Measurements from ENCODE around the gene MRM1.

Gene MRM1

GRCh38 chr17:36632916-36633771, 31.8 kb downstream of the MRM1 start:
- no peak for DNase-seq

DNA sequence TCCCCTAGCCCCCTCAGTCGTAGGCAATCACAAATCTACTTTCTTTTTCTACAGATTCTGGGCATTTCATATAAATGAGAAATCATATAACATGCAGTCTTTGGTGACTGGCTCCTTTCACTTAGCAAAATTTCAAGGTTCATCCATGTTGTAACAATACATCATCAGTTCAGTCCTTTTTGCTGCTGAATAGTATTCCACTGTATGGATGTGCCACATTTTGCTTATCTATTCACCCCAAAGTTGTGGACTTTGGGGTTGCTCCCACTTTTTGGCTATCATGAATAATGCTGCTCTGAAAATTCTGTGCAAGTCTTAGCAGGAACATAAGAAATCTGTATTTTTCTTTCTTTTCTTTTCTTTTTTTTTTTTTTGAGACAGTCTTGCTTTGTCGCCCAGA, 39.0 kb downstream of the MRM1 start:
- no peak for DNase-seq

- DNase-seq: no peak
Measured at GRCh38 chr17:36640836-36641235, 39.5 kb downstream of the MRM1 start.

GRCh38 chr17:36641331-36641876, 40.0 kb downstream of the MRM1 start:
- no peak for DNase-seq

GRCh38 chr17:36641877-36642845, 40.8 kb downstream of the MRM1 start:
- no peak for DNase-seq

DNA sequence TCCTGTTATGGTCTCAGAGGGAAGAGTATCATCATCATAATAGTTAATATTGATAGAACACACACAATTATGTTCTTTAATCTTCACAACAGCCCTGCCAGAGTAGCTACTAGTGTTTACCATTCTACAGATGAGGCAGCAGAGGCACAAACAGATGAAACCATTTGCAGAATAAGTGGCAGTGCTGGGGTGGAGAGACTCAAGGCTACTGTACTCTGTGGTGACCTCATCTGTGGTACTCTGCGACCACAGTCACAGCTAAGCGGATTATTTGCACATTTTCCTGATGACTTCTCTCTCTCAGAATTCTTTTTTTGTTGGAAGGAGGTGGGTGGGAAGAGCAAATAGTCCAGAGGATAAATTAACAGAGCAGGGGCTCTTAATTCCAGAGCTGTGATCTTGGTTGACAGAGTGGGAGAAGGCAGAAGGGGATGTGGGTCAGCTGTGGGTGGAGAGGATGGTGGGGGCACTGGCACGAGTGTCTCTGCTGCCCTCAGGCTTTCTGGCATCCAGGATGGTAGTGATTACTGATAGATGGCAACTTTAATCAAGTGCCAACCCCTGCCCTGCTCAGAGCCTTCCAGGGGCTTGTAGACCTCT, 41.8 kb downstream of the MRM1 start:
- DNase-seq: no peak

DNA sequence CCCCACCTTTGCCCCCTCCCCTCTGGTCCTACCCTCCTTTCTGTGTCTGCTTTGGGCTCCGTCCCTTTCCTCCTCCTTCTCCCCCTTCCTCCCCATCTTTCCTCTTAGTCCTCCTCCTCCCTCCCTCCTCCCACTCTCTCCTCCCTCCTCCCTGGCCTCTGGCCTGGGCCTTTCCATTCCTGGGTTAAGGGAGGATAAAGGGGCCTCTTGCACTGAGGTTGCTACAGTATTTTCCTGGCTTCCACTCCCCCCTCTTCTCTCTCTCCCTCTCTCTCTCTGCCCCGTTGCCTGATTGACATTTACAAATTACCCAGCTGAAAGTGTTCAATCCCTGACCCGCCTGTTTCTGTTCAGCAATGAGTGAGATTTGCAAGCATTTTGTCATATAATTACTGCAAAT, 44.0 kb downstream of the MRM1 start:
- no peak for DNase-seq

DNA sequence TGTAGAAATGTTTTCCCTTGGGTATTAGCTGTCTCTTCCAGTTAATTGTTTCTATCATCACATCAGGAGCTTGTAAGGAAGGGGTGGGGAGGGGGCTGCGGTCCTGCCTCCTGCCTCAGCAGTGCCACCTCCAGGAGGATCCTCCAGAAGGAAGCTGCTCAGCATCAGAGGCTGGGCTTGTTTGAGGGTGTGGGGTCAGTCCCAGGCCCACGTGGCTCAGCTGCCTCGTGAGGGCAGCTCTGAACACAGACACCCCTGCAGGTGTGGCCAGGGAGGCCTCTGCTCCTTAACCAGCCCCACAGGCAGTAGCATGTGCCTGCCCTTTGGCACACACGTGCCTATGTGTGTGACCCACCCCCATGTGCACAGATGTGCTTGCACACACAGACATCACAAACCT, 46.3 kb downstream of the MRM1 start:
- DNase-seq: no peak

DNA sequence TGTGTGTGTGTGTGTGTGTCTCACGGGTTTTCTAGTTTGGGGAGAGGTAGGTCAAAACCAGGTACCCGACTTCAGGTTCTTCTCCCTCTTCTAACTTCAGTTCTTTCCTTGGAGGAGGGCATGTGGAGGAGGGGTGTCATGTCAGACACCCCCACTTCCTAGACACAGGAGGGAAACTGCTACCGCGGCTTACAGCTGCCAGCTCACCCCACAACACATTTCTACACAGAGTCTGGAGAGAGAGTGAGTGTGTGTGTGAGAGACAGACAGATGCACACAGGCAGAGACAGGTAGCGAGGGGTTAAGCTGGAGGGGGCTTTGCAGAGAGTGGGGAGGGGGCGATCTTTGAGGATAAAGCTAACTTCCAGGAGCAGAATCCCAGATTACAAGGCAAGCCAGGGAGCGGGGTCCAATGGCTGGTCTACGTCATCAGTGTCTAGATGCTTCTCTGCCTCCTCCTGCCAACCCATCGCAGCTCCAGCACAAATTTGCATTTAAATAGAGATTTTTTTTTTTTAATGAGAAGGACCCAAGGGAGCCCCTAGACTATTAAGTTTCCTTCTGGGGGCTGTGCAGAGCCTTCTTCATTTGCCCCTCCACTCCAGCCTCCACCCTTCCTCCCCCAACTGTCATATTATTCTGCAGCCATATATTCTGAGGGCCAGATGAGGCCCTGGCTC, 48.9 kb downstream of the MRM1 start:
- DNase-seq: no peak

- DNase-seq: no peak
Measured at GRCh38 chr17:36653374-36653773, 52.0 kb downstream of the MRM1 start.

- no peak for DNase-seq
Measured at GRCh38 chr17:36653856-36654255, 52.5 kb downstream of the MRM1 start.

- DNase-seq: no peak
Measured at GRCh38 chr17:36655726-36656125, 54.3 kb downstream of the MRM1 start.

- no peak for DNase-seq
Measured at GRCh38 chr17:36657390-36657762, 56.0 kb downstream of the MRM1 start.

DNA sequence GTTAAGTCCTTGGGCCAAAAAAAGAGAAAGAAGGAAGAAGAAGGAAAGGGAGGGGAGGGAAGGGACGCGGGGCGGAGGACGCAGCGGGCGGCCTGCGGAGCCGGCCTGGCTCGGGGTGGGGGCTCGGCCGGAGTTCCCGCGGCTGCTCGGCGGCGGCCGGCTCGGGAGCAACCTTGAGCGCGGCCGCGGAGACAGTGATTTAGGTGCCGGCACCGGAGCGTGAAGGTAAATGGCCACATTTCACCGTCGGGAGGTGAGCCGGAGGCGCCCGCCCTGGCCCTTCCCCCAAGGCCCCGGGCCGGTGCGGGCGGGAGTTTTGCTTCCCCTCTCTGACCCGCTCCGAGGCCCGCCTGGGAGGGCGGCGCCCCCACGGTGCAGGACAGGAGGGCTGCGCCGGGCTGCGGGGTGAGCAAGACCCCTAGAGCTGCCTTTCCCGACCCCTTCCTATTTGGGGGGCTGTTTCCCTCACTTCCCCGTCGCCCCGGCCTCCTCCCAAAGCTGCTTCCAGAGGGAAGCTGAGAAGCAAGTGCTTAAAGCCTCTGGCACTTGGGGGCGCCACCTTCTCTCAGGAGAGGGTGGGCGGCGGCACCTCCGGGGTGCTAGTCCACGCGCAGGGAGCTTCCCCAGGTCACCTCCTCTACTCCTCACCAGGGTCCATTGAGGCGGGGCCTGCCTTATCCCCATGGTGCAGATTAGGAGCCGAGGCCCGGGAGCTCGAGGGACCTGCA, 56.5 kb downstream of the MRM1 start:
- DNase-seq: no peak

Data from activated effector memory CD4-positive, alpha-beta T cell treated with anti-CD3 and anti-CD28 coated beads, Interleukin-2, amount 50 U/mL, for 16 hours (primary cell).